ENCODE measurements around the gene MCMBP. TPM values are rescaled to one million over a fixed set of nuclear protein-coding genes. Genes with fewer than 3 reads are reported as not detected.

The MCMBP gene
- total and polyA plus RNA-seq, 4 donors = 25.8 to 53.0 (median 50.2) TPM

DNA sequence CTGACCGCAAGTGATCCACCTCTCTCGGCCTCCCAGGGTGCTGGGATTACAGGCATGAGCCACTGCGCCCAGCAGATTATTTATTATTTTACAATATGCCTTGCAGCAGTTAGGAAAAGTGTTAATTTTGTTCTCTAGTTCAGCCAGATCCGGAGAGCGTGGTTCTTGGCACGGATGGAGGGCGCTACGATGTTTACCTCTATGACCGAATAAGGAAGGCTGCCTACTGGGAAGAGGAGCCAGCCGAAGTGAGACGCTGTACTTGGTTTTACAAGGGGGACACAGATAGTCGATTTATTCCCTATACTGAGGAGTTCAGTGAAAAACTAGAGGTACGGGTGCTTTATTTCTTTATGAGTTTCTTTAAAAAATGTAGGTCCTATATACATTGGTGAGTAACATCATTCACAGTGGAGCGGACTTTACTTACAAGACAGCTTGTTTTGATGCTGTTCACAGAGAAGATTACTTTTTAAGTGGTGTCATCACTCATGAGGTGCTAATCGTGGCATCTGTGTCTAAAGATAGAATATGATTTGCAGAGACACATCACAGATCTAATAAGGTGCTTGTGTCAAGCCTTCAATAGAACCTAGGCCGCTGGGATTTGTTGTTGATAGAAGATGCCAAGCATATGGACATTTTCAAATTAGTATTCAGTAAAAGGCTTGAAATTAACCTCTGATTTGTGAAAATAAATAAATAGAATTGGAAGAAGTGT lies 31.5 kb upstream of the MCMBP start:
- no peak for ATAC-seq (ENCODE audit: insufficient read depth, low FRiP score)
- no peak for DNase-seq
- H3K27me3 ChIP-seq (ENCODE audit: control insufficient read depth in 3 of 3, insufficient read depth in 3 of 3, low read length in 2 of 3) = no peaks in the 10 kb centered on the region
- H3K9ac ChIP-seq (ENCODE audit: insufficient read depth in 1 of 2, low read length in 2 of 2) = no peak overlapping the region
- H3K4me3 ChIP-seq = no peak overlapping the region
- H3K4me1 ChIP-seq (ENCODE audit: control insufficient read depth in 5 of 5, insufficient read depth in 5 of 5, low read length in 5 of 5) = no peaks in the 10 kb centered on the region
- H3K9me3 ChIP-seq (ENCODE audit: control insufficient read depth in 4 of 4, insufficient read depth in 3 of 4, low read length in 3 of 4) = no peaks in the 10 kb centered on the region
- no peak for TF ChIP-seq CTCF (IDR thresholded peaks at IDR 0.05; ENCODE audit: control extremely low read depth, extremely low read depth)
- peaks cover 17 to 32% (median 25%) of the 10 kb centered on the region in 4 donors for H3K36me3 ChIP-seq (ENCODE audit: control insufficient read depth in 4 of 4, insufficient read depth in 4 of 4, low read length in 4 of 4)
- H3K27ac ChIP-seq (ENCODE audit: low read depth in 1 of 2, low read length in 1 of 2) = no peak overlapping the region
- WGBS, 2 donors = 89 to 90% methylated on average over 16 of the region's 16 CpGs

DNA sequence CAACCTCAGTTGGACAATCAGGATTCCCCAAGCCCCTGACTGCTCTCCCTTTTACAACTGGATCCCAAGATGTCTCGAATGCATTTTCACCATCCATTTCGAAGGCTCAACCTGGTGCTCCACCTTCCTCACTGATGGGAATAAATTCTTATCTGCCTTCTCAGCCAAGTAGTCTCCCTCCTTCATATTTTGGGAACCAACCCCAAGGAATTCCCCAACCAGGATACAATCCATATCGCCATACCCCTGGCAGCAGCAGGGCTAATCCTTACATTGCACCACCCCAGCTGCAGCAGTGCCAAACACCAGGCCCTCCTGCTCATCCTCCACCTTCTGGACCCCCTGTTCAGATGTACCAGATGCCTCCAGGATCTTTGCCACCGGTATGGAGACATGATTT lies 25.9 kb upstream of the MCMBP start:
- no peak overlapping the region for H3K4me3 ChIP-seq
- ATAC-seq (ENCODE audit: insufficient read depth, low FRiP score) (no peak), DNase-seq (no peak)
- H3K4me1 ChIP-seq (ENCODE audit: control insufficient read depth in 5 of 5, insufficient read depth in 5 of 5, low read length in 5 of 5) = peaks cover 9 to 29% (median 27%) of the 10 kb centered on the region in 5 donors
- no peaks in the 10 kb centered on the region for H3K27me3 ChIP-seq (ENCODE audit: control insufficient read depth in 3 of 3, insufficient read depth in 3 of 3, low read length in 2 of 3)
- H3K9ac ChIP-seq (ENCODE audit: insufficient read depth in 1 of 2, low read length in 2 of 2) = no peak overlapping the region
- H3K36me3 ChIP-seq (ENCODE audit: control insufficient read depth in 4 of 4, insufficient read depth in 4 of 4, low read length in 4 of 4) = peaks cover 15 to 19% (median 16%) of the 10 kb centered on the region in 4 donors
- 94 to 96% methylated on average over 4 of the region's 4 CpGs for WGBS, 2 donors
- no peaks in the 10 kb centered on the region for H3K9me3 ChIP-seq (ENCODE audit: control insufficient read depth in 4 of 4, insufficient read depth in 3 of 4, low read length in 3 of 4)
- no peak overlapping the region for H3K27ac ChIP-seq (ENCODE audit: low read depth in 1 of 2, low read length in 1 of 2)
- no peak for TF ChIP-seq CTCF (IDR thresholded peaks at IDR 0.05; ENCODE audit: control extremely low read depth, extremely low read depth)

DNA sequence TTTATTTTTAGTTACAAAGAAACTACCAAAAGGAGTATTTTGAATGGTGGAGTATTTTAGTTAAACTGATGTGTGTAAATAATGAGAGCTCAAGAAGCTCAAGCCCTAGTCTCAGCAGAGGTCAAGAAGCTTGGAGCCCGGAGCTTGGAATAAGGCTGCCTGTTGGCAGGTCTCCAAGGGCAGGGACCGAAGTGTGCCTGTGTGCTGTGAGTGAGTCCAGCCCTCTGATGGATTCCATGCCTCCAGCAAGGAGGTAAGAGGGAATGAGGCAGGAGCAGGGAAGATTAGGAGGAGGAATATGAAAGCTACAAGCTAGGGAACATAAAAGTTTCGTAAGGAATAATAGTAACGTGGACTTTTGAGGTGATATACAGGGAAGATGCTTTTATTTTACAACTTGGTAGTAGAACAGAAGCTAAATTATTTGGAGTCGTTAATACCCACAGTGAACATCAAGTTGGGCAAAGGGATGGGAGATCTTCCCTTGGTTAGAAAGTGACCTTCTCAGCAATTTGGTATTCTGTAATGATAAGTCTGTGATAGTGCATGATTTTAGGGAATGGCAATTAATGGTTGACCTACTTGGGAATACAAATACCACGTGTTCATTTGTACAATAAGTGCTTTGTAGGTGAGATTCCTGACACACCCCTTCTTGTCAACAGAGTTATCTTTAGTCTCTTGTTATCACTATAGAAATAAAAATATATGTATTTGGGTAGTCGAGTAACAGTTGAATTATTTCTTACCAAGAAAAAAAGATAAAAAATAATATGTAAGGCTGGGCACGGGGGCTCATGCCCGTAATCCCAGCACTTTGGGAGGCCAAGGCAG lies 24.5 kb upstream of the MCMBP start:
- no peak for TF ChIP-seq CTCF (IDR thresholded peaks at IDR 0.05; ENCODE audit: control extremely low read depth, extremely low read depth)
- H3K4me3 ChIP-seq = no peak overlapping the region
- peaks cover 9 to 32% (median 28%) of the 10 kb centered on the region in 5 donors for H3K4me1 ChIP-seq (ENCODE audit: control insufficient read depth in 5 of 5, insufficient read depth in 5 of 5, low read length in 5 of 5)
- peak overlapping the region; percentile 25 to 58 for H3K27ac ChIP-seq (ENCODE audit: low read depth in 1 of 2, low read length in 1 of 2)
- 57 to 78% methylated on average over 9 of the region's 9 CpGs for WGBS, 2 donors
- ATAC-seq (ENCODE audit: insufficient read depth, low FRiP score) (no peak), DNase-seq (peak; percentile 39 to 55 (median 51))
- peaks cover 6 to 15% (median 10%) of the 10 kb centered on the region in 4 donors for H3K36me3 ChIP-seq (ENCODE audit: control insufficient read depth in 4 of 4, insufficient read depth in 4 of 4, low read length in 4 of 4)
- no peaks in the 10 kb centered on the region for H3K9me3 ChIP-seq (ENCODE audit: control insufficient read depth in 4 of 4, insufficient read depth in 3 of 4, low read length in 3 of 4)
- no peak overlapping the region for H3K9ac ChIP-seq (ENCODE audit: insufficient read depth in 1 of 2, low read length in 2 of 2)
- H3K27me3 ChIP-seq (ENCODE audit: control insufficient read depth in 3 of 3, insufficient read depth in 3 of 3, low read length in 2 of 3) = no peaks in the 10 kb centered on the region

Measured in lung (tissue), 12 donors.